ENCODE data around the gene SPDEF. TPM values are rescaled to one million over a fixed set of nuclear protein-coding genes. Genes with fewer than 3 reads are reported as not detected.

Gene SPDEF
- total RNA-seq, 1 donor from 2014 or later: not detected

GRCh38 chr6:34592208-34592952, 36.3 kb upstream of the SPDEF start:
- DNase-seq (ENCODE audit: low read depth): no peak
- no peaks in the 10 kb centered on the region for H3K27me3 ChIP-seq (ENCODE audit: control insufficient read depth, insufficient read depth, low read length)
- peaks cover 1% of the 10 kb centered on the region for H3K36me3 ChIP-seq (ENCODE audit: control insufficient read depth, insufficient read depth, low read length)
- TF ChIP-seq CTCF (IDR thresholded peaks at IDR 0.05; ENCODE audit: insufficient read depth, low read length, poor library complexity, severe bottlenecking): no peak
- H3K4me3 ChIP-seq (ENCODE audit: low read depth, low read length): no peak overlapping the region

GRCh38 chr6:34589691-34590090, 33.6 kb upstream of the SPDEF start:
- no peak for TF ChIP-seq CTCF (IDR thresholded peaks at IDR 0.05; ENCODE audit: insufficient read depth, low read length, poor library complexity, severe bottlenecking)
- Histone ChIP-seq H3K4me3 (ENCODE audit: low read depth, low read length) (no peak overlapping the region), H3K36me3 (ENCODE audit: control insufficient read depth, insufficient read depth, low read length) (peaks cover 1% of the 10 kb centered on the region), H3K27me3 (ENCODE audit: control insufficient read depth, insufficient read depth, low read length) (no peaks in the 10 kb centered on the region)
- no peak for DNase-seq (ENCODE audit: low read depth)

- TF ChIP-seq CTCF (IDR thresholded peaks at IDR 0.05; ENCODE audit: insufficient read depth, low read length, poor library complexity, severe bottlenecking): no peak
- no peak overlapping the region for H3K4me3 ChIP-seq (ENCODE audit: low read depth, low read length)
- H3K36me3 ChIP-seq (ENCODE audit: control insufficient read depth, insufficient read depth, low read length): peaks cover 1% of the 10 kb centered on the region
- DNase-seq (ENCODE audit: low read depth): no peak
- no peaks in the 10 kb centered on the region for H3K27me3 ChIP-seq (ENCODE audit: control insufficient read depth, insufficient read depth, low read length)
Measured at GRCh38 chr6:34589140-34589539, 33.0 kb upstream of the SPDEF start.

GRCh38 chr6:34587851-34588250, 31.7 kb upstream of the SPDEF start:
- no peak for DNase-seq (ENCODE audit: low read depth)
- no peak overlapping the region for H3K4me3 ChIP-seq (ENCODE audit: low read depth, low read length)
- H3K27me3 ChIP-seq (ENCODE audit: control insufficient read depth, insufficient read depth, low read length): no peaks in the 10 kb centered on the region
- H3K36me3 ChIP-seq (ENCODE audit: control insufficient read depth, insufficient read depth, low read length): peaks cover 1% of the 10 kb centered on the region
- TF ChIP-seq CTCF (IDR thresholded peaks at IDR 0.05; ENCODE audit: insufficient read depth, low read length, poor library complexity, severe bottlenecking): no peak

GRCh38 chr6:34587325-34587724, 31.2 kb upstream of the SPDEF start:
- DNase-seq (ENCODE audit: low read depth): no peak
- no peak overlapping the region for H3K4me3 ChIP-seq (ENCODE audit: low read depth, low read length)
- H3K27me3 ChIP-seq (ENCODE audit: control insufficient read depth, insufficient read depth, low read length): no peaks in the 10 kb centered on the region
- TF ChIP-seq CTCF (IDR thresholded peaks at IDR 0.05; ENCODE audit: insufficient read depth, low read length, poor library complexity, severe bottlenecking): no peak
- peaks cover 1% of the 10 kb centered on the region for H3K36me3 ChIP-seq (ENCODE audit: control insufficient read depth, insufficient read depth, low read length)
